Inflammatory macrophage (primary cell): ENCODE measurements around the gene PODXL2.
"Not testable (repeated sequence)": the region's sequence is repeated elsewhere in the genome, so short reads cannot be mapped to it uniquely, and the experiment has no call there.

Experiments
- DNase-seq, 2 donors: peaks; one replicate each; pipeline ENCODE4 v3.0.0-alpha.2; 2020 to 2022

PODXL2 gene

DNA sequence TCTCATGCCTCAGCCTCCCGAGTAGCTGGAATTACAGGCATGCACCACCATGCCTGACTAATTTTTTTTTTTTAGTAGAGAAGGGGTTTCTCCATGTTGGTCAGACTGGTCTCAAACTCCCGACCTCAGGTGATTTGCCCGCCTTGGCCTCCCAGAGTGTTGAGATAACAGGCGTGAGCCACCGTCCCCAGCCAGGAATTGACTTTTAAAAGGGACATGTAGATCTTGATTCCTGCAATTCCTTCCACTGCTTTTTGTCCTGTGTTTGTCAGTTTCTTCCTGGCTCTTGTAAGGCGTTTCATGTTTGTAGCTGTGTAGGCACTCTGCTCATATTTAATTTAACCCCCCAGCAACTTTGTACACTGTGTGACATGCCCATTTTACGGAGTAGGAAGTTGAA, 23.4 kb upstream of the PODXL2 start:
- DNase-seq, result not testable (repeated sequence)

DNA sequence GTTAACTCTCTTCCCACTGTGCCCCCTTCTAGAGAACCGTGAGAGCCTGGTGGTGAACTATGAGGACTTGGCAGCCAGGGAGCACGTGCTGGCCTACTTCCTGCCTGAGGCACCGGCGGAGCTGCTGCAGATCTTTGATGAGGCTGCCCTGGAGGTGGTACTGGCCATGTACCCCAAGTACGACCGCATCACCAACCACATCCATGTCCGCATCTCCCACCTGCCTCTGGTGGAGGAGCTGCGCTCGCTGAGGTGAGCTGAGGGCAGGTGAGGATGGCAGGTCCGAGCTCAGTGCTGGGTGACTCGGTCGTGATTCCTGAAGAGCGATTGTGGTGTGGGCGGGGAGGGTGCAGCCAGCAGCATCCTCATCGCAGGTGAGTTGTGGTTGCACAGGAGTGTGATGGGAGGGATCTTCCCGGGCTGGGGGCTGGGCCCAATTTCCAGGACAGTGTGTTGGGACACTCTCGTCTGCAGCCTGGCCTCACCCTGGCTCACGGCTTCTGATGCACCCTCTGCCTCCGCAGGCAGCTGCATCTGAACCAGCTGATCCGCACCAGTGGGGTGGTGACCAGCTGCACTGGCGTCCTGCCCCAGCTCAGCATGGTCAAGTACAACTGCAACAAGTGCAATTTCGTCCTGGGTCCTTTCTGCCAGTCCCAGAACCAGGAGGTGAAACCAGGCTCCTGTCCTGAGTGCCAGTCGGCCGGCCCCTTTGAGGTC, 22.7 kb upstream of the PODXL2 start:
- DNase-seq, result no peak

DNA sequence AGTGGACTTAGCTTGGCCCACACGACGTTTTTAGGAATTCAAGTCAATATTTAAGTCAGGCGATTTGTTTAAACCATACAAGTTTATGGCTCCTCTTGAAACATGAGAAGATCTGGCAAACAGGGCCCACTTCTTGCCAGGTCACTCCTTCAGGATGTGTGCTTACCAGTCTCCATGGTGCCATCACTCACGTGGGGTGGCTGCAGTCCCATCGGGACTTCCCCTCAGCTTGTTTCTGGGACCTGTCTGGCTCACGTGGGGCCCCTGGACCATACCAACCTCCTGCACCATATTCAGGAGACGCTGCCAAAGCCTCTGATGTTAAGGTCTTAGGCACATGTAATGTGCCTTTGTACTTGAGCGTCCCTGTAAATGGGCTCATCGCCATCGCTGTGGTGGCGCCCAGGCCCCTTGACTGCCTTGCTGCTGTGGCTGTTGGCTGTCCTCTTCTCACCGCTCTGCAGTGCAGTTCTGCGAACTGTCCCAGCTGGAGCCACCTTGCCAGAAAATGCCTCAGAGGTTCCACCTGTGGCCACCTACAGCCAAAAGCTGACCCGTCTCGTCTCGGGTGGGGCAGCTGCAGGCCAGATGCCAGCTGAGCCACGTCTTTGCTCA, 21.9 kb upstream of the PODXL2 start:
- no peak for DNase-seq

DNA sequence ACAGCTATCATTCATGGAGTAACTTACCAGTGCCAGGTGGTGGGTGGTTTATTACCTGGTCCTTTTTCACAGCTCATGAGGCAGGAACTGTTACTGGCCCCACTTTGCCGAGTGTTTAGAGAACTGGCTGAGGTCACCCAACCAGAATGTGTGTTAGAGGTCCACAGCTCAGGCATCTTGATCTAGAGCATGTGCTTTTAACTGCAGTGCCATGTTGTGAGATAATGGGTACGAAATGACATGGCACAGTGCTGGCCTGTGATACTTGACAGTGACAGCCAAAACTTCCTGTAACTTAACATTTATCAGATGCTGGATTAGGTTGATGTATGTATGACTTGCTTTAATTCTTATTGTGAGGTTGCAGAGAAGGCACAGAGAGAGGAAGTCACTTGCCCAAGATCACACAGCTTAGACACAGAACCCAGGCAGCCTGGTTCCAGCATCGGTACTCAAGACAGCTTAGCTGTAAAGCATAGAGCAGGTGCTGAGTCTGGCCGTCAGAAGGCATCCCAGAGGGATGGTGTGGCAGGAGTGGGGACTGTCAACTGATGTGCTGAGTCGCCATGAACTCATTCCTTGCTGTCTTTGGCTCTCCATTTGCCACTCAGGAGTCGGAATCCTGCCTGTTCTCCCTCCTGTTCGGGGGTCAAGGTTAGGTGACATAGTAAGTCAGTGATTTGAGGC, 21.2 kb upstream of the PODXL2 start:
- DNase-seq, result no peak

DNA sequence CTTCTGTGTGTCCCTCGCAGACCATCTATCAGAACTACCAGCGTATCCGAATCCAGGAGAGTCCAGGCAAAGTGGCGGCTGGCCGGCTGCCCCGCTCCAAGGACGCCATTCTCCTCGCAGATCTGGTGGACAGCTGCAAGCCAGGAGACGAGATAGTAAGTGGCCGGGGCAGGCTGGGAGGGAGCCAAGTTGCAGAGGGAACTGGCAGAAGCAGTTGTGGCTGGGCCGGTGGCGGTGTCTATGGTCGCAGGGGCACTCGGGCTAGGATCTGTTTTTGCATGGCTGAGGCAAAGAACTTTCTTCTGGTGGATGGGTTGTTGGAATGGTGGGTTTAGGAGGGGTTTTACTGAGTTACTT, 20.6 kb upstream of the PODXL2 start:
- no peak for DNase-seq

DNA sequence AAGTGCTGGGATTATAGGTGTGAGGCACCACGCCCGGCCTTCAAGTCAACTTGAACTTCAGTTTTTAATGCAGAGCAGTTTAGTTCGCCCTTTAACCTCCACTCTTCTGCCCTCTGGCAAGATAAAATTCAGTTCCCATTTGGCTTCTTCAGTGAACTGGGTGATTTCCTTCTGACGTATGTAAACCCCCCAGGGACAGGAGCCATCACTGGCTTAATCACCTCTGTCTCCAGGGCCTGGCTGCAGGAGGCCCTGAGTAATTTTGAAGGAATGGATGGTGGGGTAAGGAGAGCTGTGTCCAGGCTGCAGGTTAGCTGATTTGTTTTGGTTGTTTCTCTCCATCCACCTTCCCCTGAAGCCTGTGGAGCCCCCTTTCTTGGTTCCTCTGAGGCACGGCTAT, 18.9 kb upstream of the PODXL2 start:
- DNase-seq, result no peak

DNA sequence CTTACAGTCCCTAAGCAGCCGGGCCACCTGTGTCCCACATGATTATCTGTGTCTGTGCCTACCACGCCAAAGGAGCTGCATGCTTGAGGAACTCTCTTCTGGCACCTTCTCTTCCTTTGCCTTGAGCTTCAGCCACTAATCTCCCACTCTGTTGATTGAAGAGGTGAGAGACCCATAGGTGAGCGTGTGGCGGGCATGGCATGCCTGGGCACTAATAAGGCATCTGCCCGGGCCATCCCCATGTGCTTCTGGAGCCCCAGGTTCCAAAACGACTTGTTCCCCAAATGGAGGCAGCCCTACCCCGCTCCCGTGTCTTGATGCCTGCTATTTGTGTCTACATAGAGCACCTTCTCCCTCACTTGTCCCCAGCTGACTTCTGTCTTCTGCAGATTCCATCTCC, 17.7 kb upstream of the PODXL2 start:
- no peak for DNase-seq

DNA sequence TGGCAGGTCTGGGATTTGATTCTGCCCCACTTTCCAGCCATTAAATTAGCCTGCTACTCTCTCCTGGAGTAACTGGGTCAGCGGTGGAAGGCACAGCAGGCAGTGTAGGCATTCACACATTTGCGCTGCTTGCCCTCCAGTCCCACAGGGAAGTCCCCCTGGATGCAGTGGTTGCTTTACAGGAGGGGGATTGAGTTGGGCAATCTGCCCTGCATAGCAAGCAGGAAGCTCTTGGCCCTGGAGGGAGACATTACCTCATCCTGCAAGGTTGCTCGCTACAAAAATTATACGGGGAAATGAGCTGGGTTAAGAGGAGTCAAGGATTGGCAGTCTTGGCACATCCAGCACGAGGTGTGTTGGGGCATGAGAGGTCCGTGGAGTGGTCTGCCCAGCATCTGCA, 16.0 kb upstream of the PODXL2 start:
- no peak for DNase-seq

DNA sequence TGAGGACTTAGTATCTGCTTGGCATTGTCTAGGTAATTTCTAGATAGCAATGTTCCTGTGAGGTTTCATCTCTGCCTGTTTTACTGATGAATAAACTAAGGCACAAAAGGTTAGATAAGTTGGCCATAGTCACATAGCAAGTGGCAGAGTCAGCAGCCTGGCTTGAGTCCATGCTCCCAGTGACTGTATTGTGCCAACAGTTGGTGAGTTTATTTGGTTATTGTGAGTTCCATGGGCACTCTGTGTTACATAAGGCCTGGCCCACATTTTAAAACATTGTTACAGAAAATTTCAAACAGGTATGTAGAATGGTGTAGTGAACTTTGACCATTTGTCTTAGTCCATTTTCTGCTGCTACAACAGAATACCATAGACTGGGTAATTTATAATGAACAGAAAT, 15.6 kb upstream of the PODXL2 start:
- DNase-seq, result no peak

DNA sequence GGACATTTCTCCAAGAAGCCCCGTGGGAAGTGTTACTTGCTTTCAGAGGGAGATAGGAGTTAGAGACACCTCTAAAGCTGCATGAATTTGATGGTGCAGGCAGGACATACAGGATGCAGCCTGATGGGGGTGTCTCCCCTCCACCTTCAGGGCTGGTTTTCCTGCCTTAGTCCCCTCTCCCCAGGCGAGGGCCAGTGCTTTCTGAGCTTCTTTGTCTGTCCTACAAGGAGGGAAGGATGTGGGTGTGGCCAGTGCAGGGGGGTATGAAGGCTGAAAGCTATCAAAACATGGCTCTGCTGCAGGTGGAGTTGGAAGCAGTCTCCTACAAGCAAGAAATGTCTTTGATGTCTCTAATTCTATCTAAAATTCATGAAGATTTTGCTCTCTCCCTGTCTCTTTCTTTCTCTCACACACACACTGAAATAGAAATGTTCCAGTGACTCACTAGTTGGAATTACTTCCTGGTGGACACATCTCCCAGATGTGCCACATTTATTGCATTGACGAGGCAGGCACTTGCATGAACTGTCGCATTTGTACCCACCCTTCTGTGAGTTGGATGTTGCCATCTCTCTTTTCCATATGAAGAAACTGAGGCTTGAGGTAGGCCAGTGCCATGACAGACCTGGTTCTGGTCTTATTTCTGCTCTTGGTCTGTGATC, 13.9 kb upstream of the PODXL2 start:
- DNase-seq, result no peak

DNA sequence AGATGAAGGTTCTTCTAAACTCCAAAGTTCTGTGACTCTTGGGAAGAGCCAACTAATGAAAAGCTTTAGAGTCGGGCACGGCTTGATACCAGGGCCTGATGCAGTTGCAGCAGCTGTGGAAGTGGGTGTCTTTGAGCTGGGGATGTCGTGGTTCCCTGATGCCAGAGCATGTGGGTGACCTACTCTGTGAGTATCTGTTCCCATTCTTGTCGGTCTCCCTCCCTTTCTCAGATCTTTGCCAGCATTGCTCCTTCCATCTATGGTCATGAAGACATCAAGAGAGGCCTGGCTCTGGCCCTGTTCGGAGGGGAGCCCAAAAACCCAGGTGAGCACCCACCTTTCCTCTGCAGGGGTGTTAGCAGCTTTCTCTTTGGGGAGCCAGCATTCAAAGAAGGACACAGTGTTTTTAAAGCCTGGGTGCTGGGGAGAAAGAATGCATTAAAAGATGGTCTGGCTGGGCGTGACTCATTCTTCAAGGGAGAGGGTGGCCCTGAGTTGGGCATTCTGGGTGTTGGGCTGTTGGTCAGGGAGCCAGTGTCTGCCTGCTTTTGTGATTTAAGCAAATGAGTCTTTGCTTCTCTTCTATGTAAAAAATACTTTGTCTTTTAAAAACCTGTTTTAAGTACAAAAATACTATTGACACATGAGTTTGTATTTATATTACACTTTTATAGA, 13.2 kb upstream of the PODXL2 start:
- DNase-seq, result no peak

DNA sequence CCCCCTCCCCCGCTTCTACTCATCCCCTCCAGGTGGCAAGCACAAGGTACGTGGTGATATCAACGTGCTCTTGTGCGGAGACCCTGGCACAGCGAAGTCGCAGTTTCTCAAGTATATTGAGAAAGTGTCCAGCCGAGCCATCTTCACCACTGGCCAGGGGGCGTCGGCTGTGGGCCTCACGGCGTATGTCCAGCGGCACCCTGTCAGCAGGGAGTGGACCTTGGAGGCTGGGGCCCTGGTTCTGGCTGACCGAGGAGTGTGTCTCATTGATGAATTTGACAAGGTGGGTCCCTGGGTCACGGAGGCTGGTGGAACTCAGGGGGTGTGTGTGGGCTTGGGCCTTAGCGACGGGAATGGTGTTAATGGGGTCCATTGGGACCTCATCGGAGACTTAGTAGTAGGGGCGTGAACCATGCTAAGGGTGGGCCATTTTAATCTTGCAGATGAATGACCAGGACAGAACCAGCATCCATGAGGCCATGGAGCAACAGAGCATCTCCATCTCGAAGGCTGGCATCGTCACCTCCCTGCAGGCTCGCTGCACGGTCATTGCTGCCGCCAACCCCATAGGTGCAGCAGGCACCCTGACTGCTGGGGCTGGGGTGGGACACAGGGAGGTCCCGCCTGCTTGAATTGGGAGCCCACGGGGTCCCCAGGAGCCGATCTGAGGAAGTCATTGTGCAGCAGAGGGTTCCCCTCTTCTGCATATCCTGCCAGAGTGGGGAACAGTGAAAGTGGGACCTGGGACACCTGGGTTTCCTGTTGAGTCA, 12.0 kb upstream of the PODXL2 start:
- DNase-seq, result no peak

DNA sequence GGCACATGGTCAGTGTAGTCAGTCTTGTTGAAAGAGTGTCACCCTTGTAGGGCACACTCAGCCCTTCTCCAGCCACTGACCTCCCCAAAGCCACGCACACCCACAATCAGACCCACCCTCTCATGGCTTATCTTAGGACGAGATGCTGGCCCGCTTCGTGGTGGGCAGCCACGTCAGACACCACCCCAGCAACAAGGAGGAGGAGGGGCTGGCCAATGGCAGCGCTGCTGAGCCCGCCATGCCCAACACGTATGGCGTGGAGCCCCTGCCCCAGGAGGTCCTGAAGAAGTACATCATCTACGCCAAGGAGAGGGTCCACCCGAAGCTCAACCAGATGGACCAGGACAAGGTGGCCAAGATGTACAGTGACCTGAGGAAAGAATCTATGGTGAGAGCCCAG, 10.1 kb upstream of the PODXL2 start:
- no peak for DNase-seq

DNA sequence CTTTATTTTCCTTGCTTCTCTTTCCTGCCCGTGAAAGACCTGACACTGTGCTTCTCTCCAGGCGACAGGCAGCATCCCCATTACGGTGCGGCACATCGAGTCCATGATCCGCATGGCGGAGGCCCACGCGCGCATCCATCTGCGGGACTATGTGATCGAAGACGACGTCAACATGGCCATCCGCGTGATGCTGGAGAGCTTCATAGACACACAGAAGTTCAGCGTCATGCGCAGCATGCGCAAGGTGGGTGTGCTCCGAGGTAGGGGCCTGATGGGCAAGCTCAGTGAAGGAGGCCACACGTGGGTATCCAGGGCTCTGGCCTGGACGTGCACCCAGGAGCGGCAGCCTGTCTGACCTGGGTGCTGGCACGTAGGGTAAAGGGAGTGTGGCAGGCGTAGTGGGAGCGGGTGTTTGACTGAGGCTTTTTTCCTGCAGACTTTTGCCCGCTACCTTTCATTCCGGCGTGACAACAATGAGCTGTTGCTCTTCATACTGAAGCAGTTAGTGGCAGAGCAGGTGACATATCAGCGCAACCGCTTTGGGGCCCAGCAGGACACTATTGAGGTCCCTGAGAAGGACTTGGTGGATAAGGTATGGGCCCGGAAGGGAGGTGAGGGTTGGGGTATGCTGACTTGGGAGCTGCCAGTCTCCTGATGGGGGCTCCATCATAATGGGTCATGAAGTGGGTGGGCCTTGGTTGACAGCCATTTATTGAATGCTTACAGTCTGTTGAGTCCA, 8.2 kb upstream of the PODXL2 start:
- DNase-seq, result no peak

DNA sequence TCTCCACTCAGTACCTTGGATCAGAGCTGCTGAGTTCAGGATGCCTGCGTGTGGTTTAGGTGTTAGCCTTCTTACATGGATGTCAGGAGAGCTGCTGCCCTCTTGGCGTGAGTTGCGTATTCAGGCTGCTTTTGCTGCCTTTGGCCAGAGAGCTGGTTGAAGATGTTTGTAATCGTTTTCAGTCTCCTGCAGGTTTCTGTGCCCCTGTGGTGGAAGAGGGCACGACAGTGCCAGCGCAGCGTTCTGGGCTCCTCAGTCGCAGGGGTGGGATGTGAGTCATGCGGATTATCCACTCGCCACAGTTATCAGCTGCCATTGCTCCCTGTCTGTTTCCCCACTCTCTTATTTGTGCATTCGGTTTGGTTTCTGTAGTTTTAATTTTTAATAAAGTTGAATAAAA, 7.0 kb upstream of the PODXL2 start:
- no peak for DNase-seq

DNA sequence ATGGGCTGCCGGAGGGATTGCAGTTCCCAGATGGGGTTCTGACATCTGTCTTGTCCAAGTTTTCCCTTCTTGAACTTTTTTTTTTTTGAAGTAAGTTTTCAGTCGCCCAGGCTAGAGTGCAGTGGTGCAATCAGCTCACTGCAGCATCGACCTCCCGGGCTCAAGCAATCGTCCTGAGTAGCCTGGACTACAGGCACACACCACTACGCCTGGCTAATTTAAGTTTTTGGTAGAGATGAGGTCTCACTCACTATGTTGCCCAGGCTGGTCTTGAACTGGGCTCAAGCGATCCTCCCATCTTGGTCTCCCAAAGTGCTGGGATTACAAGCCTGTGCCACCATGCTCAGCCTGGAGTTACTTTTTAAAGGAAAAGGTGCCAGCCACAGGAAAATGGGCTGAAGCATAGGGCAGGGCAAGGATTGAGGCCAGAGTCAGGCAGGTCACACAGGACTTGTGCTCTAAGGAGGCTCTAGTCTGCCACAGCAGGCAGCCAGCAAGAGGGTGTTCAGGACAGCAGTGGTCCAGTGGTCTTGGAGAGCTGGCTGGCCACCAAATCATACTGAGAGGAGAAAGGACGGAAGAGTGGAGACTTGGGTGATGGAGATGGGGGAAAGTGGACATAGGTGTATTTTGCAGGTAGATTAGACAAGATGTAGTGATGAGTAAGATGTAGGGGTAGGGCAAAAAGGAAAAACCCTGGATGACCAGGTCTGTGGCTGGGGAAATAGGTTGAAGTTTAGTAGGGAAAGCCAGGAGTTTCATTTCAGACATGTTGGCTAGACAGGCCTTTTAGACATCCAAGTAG, 6.0 kb upstream of the PODXL2 start:
- DNase-seq, result no peak

DNA sequence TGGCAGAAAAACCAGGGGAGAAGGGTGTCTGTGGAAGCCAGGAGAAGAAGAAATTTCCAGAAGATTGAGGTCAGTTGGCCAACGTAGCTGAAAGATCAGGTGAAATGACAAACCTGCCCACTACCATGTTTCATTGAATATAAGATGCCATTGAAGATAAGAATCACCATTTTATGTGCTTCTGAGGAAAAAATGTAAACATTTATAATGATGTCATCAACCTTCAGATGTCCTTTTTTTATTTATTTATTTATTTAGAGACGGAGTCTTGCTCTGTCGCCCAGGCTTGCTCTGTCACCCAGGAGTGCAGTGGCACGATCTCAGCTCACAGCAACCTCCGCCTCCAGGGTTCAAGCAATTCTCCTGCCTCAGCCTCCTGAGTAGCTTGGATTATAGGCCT, 4.9 kb upstream of the PODXL2 start:
- no peak for DNase-seq

DNA sequence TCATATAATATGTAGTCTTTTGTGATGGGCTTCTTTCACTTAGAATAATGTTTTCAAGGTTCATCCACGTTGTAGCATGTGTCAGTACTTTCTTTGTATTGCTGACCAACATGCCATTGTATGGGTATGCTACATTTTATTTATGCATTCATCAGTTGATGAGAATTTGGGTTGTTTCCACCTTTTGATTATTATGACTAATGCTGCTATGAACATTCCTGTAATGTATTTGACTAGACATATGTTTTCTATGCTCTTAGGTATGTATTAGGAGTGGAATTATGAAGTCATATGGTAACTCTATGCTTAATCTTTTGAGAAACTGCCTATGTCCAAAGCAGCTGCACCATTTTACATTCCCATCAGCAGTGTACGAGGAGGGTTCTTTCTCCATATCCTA, 3.2 kb upstream of the PODXL2 start:
- no peak for DNase-seq

DNA sequence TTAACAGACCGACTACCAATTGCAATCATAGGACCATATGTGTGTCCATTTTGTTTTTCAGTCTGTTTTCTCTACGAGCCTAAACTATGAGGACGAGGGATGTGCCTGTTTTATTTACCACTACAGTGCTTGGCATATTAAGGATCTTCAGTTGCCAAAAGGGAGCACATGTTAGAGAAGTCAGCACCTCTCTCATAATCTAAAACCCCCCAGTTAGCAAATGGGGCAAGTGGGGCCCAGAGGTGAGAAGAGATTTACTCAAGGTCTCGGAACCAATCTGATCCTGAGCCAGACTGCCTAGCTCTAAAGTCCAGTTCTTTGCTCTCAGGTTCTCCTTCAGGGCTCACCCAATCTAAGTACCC, 578 bp upstream of the PODXL2 start:
- DNase-seq, result no peak

DNA sequence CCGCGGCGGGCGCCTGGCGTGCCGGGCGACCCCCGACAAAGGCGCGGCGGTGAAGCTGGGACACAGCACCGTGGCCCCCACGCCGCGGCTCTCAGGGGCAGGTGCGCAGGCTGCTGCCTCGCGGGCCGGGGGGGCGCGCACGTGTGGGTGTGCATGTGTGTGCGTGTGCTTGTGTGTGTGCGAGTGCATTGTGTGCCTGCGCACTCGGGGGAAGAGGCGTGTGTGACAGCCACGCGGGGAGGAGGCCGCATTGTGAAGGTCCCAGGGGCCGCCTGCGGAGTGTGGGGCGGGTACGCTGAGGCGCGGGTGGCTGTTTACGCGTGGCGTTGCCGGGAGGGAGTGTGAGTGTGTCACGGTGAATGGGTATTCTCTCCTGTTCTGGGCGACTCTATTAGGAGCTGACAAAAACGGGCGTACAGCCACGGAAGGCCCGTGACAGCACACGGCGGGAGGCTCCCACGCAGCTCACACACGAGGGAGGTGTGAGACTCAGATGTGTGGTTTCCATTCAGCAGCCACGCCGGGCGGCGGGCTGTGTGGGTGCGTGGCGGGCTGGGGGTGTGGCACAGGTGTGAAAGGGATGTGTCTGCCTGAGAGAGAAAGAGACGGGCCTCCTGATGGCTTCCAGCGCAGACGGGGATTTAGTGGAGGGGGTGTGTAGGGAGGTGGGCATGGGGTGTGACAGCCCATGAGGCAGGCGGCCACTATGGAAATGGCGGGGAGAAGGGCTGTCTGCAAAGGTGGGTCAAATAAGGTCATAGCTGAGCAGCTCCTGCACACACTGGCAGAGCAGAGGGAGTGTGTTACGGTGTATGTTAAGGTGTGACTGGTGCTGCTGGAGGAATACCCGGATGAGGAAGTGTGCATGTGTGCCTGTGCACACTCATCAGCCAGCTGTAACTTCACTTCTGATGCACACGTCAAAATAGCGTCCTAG, 750 bp downstream of the PODXL2 start:
- DNase-seq, result no peak
